Measurements from ENCODE around the gene PTPN4. TPM values are rescaled to one million over a fixed set of nuclear protein-coding genes. Genes with fewer than 3 reads are reported as not detected.

PTPN4 gene
- total and polyA plus RNA-seq, 4 donors = 4.2 to 70.7 (median 27.0) TPM

DNA sequence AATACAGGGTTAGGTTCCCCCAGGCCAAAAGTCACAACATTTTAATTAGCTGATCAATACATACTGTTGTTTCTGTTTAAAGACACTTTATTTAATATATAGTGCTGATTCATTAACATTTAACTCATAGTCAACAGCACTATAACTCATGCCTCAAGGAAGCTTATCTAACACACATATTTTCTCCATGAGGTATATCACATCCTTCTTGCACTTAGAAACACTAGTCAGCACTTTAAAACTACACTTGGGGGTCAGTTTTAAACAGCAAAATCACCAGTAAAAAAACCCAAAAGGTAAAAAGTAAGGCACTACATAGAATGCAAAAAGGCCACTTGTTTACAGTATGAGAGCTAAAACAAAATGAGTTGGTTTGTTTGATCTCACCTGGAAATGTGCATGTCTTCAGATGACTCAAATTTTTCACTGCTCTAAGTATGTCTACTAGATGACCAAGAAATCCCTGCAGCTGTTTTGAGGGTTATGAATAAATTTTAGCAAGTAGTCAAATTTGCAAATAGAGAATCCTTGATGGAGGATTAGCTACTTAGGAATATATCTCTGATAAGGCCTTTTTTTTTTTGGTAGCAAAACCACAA is 199.0 kb downstream of the PTPN4 start:
- Histone ChIP-seq H3K9me3 (ENCODE audit: control insufficient read depth in 4 of 4, insufficient read depth in 3 of 4, low read length in 3 of 4) (peaks cover 0 to 3% (median 0%) of the 10 kb centered on the region in 4 donors), H3K9ac (ENCODE audit: insufficient read depth in 1 of 2, low read length in 2 of 2) (no peak overlapping the region), H3K27ac (ENCODE audit: low read depth in 1 of 2, low read length in 1 of 2) (no peak overlapping the region), H3K4me3 (no peak overlapping the region), H3K27me3 (ENCODE audit: control insufficient read depth in 3 of 3, insufficient read depth in 3 of 3, low read length in 2 of 3) (no peaks in the 10 kb centered on the region), H3K4me1 (ENCODE audit: control insufficient read depth in 5 of 5, insufficient read depth in 5 of 5, low read length in 5 of 5) (peaks cover 0 to 7% (median 0%) of the 10 kb centered on the region in 5 donors), H3K36me3 (ENCODE audit: control insufficient read depth in 4 of 4, insufficient read depth in 4 of 4, low read length in 4 of 4) (peaks cover 4 to 24% (median 14%) of the 10 kb centered on the region in 4 donors)
- DNase-seq (no peak), ATAC-seq (ENCODE audit: insufficient read depth, low FRiP score) (no peak)
- TF ChIP-seq, protein P1, sequence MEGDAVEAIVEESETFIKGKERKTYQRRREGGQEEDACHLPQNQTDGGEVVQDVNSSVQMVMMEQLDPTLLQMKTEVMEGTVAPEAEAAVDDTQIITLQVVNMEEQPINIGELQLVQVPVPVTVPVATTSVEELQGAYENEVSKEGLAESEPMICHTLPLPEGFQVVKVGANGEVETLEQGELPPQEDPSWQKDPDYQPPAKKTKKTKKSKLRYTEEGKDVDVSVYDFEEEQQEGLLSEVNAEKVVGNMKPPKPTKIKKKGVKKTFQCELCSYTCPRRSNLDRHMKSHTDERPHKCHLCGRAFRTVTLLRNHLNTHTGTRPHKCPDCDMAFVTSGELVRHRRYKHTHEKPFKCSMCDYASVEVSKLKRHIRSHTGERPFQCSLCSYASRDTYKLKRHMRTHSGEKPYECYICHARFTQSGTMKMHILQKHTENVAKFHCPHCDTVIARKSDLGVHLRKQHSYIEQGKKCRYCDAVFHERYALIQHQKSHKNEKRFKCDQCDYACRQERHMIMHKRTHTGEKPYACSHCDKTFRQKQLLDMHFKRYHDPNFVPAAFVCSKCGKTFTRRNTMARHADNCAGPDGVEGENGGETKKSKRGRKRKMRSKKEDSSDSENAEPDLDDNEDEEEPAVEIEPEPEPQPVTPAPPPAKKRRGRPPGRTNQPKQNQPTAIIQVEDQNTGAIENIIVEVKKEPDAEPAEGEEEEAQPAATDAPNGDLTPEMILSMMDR (IDR thresholded peaks at IDR 0.05; ENCODE audit: control extremely low read depth, extremely low read depth) = no peak

DNA sequence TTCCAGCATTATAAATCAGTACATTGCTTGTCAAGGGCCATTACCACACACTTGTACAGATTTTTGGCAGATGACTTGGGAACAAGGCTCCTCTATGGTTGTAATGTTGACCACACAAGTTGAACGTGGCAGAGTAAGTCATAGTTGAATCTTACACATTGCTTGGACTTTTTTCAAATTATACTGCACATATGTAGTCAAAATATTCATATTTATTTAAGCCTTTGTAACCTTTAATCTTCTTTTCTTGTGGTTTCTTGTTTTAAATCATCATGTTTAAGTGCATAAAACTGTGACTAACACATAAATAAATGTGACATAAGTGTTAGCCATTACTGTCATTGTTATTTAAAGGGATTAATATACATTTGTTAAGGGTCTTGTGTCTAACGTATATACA is 201.1 kb downstream of the PTPN4 start:
- WGBS, 2 donors = 55 to 88% methylated on average over 2 of the region's 2 CpGs
- no peak overlapping the region for H3K9ac ChIP-seq (ENCODE audit: insufficient read depth in 1 of 2, low read length in 2 of 2)
- no peaks in the 10 kb centered on the region for H3K27me3 ChIP-seq (ENCODE audit: control insufficient read depth in 3 of 3, insufficient read depth in 3 of 3, low read length in 2 of 3)
- H3K4me3 ChIP-seq = no peak overlapping the region
- no peak for ATAC-seq (ENCODE audit: insufficient read depth, low FRiP score)
- H3K9me3 ChIP-seq (ENCODE audit: control insufficient read depth in 4 of 4, insufficient read depth in 3 of 4, low read length in 3 of 4) = peaks cover 0 to 3% (median 0%) of the 10 kb centered on the region in 4 donors
- peak; percentile 19 to 73 (median 63) for DNase-seq
- peaks cover 0 to 7% (median 0%) of the 10 kb centered on the region in 5 donors for H3K4me1 ChIP-seq (ENCODE audit: control insufficient read depth in 5 of 5, insufficient read depth in 5 of 5, low read length in 5 of 5)
- TF ChIP-seq, protein P1 (IDR thresholded peaks at IDR 0.05; ENCODE audit: control extremely low read depth, extremely low read depth) = no peak
- peaks cover 2 to 22% (median 19%) of the 10 kb centered on the region in 4 donors for H3K36me3 ChIP-seq (ENCODE audit: control insufficient read depth in 4 of 4, insufficient read depth in 4 of 4, low read length in 4 of 4)
- no peak overlapping the region for H3K27ac ChIP-seq (ENCODE audit: low read depth in 1 of 2, low read length in 1 of 2)

DNA sequence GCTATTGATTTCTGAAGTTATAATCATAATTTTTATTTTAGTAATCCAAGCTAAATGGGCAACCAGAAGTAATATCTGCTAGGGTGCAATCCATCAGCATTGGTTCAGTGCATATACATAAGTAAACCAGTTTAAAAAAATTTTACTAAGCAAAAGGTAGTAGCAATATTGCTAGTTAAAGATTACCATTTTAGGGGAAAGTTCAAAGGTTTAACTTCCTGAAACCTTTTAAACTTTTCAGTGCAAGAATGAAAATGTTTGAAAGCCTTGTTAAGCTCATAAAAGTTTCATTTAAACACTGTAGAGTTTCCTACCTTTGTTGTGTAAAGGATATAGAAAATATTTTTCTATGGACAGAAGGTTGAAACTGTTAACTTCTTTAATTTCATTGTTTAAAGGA is 222.2 kb downstream of the PTPN4 start:
- DNase-seq = no peak

More for the DNA sequence above, 222.2 kb downstream of the PTPN4 start:
- Histone ChIP-seq H3K27me3 (ENCODE audit: control insufficient read depth in 3 of 3, insufficient read depth in 3 of 3, low read length in 2 of 3) (no peaks in the 10 kb centered on the region), H3K9me3 (ENCODE audit: control insufficient read depth in 4 of 4, insufficient read depth in 3 of 4, low read length in 3 of 4) (no peaks in the 10 kb centered on the region), H3K4me1 (ENCODE audit: control insufficient read depth in 5 of 5, insufficient read depth in 5 of 5, low read length in 5 of 5) (no peaks in the 10 kb centered on the region), H3K27ac (ENCODE audit: low read depth in 1 of 2, low read length in 1 of 2) (no peak overlapping the region), H3K9ac (ENCODE audit: insufficient read depth in 1 of 2, low read length in 2 of 2) (no peak overlapping the region), H3K4me3 (no peak overlapping the region), H3K36me3 (ENCODE audit: control insufficient read depth in 4 of 4, insufficient read depth in 4 of 4, low read length in 4 of 4) (peaks cover 0 to 4% (median under 1%) of the 10 kb centered on the region in 4 donors)
- TF ChIP-seq, protein P1 (IDR thresholded peaks at IDR 0.05; ENCODE audit: control extremely low read depth, extremely low read depth) = no peak
- no peak for ATAC-seq (ENCODE audit: insufficient read depth, low FRiP score)
